ENCODE measurements around the gene FCER1G. TPM values are rescaled to one million over a fixed set of nuclear protein-coding genes. Genes with fewer than 3 reads are reported as not detected.

Gene FCER1G
- total and polyA plus RNA-seq, 2 of the 4 experiments (the other 2 are of a cell fraction): 0.44 TPM; not detected in 1

DNA sequence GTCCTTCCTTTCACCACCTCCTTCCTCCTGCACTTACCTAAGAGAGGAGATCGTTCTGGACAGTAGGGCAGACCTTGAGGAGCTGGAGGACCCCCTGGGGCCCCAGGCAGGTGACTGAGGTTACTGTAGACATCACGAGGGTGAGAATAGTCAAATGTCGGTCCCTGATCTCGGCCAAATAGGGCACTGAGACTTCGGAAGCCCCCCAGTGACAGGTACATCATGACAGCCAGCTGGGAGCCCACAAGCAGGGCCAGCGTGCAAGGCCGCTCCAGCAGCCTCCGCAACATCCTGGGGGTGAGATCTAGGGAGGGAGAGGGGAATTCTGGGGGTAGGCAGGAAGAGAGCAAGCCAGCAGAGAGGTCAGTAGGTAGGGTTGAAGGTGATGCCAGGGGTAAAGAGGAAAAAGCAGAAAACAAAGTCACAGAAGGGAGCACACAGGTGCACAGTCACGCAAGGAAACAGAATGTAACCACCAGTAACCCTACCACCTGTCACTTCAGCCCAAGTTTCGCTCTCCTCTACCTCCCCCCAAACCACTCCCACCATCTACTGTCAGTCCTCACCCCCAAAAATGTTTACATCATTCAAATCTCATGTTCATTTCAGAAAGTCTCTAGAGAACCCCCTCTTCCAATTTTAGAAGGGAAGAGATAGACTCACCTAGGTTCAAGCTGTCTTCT is 39.2 kb upstream of the FCER1G start:
- H3K56ac ChIP-seq (ENCODE audit: extremely low read depth, insufficient read depth, low read length): no peak overlapping the region
- ATAC-seq (ENCODE audit: low read depth): no peak
- H3K4ac ChIP-seq (ENCODE audit: low read depth, low read length): no peak overlapping the region
- no peak overlapping the region for H4K8ac ChIP-seq (ENCODE audit: low read depth in 2 of 2, low read length in 2 of 2)
- H2BK15ac ChIP-seq (ENCODE audit: low read depth, low read length): no peak overlapping the region
- no peaks in the 10 kb centered on the region for H3K27me3 ChIP-seq (ENCODE audit: control insufficient read depth, insufficient read depth, low read length)
- H3K79me1 ChIP-seq (ENCODE audit: low read depth in 1 of 2, low read length in 2 of 2): peaks cover 14 to 43% of the 10 kb centered on the region in 2 experiments
- H4K91ac ChIP-seq (ENCODE audit: insufficient read depth, low read depth, low read length): no peak overlapping the region
- CTCF ChIA-PET: interaction anchor here (1.9 kb wide), 1 partner anchor 10 kb away, joined by 5 read pairs; the partner anchor contains the start of gene PPOX
- H3K18ac ChIP-seq (ENCODE audit: low read depth, low read length): no peak overlapping the region
- no peak for DNase-seq
- no TSS peak for BruUV-seq (replicated peaks)
- H3K4me3 ChIP-seq (ENCODE audit: insufficient read depth, low read depth, low read length): no peak overlapping the region
- H3K23ac ChIP-seq (ENCODE audit: low read depth, low read length): no peak overlapping the region
- no peaks in the 10 kb centered on the region for H3K9me3 ChIP-seq (ENCODE audit: control insufficient read depth, insufficient read depth, low read length)
- H3K4me1 ChIP-seq (ENCODE audit: control insufficient read depth, insufficient read depth, low read length): peaks cover 17% of the 10 kb centered on the region
- no peak overlapping the region for H2AK5ac ChIP-seq (ENCODE audit: low read depth, low read length)
- in situ Hi-C loops (cut with MboI; ENCODE audit: low sequenced_read_pairs): no loop called here
- H4K20me1 ChIP-seq (ENCODE audit: insufficient read depth, low read length): peaks cover 13% of the 10 kb centered on the region; the same call in 1 of the 2 replicates
- H3K27ac ChIP-seq (ENCODE audit: insufficient read depth, low read length): no peak overlapping the region
- no peak overlapping the region for H2BK5ac ChIP-seq (ENCODE audit: low read depth, low read length, poor library complexity, severe bottlenecking)
- H2BK120ac ChIP-seq (ENCODE audit: low read depth, low read length): no peak overlapping the region
- dilution Hi-C loops (cut with HindIII; ENCODE audit: low sequenced_read_pairs, unreplicated experiment): no loop called here
- H3K9ac ChIP-seq (ENCODE audit: low read depth, low read length): no peak overlapping the region
- POLR2A ChIA-PET (ENCODE audit: unreplicated experiment): no interaction called here
- H2AK9ac ChIP-seq (replicated peaks; ENCODE audit: low read depth, low read length, poor library complexity): no peak overlapping the region
- H3K4me2 ChIP-seq (ENCODE audit: low read depth, low read length): peak overlapping the region; percentile 96; the same call in 1 of the 2 replicates
- peaks cover 33% of the 10 kb centered on the region for H3K36me3 ChIP-seq (ENCODE audit: control insufficient read depth, insufficient read depth, low read length)
- intact Hi-C loops (cut with micrococcal nuclease): no loop called here
- H2BK20ac ChIP-seq (ENCODE audit: low read depth, low read length): no peak overlapping the region
- no peak overlapping the region for H4K5ac ChIP-seq (ENCODE audit: low read depth, low read length)
- no peak overlapping the region for H3K14ac ChIP-seq (replicated peaks; ENCODE audit: low read depth, low read length)
- no peak overlapping the region for H2AFZ ChIP-seq (replicated peaks; ENCODE audit: low read length, poor library complexity)
- WGBS, 2 experiments (ENCODE audit: extremely low coverage in 2 of 2, insufficient read length in 1 of 2): 92% methylated on average over 6 of the region's 10 CpGs; no CpG with 5 or more reads in 1 of the 2 experiments
- H3K9me1 ChIP-seq (ENCODE audit: insufficient read depth, low read length): peaks cover 11% of the 10 kb centered on the region
- TF ChIP-seq MAFK (IDR thresholded peaks at IDR 0.05; ENCODE audit: low read depth, low read length) (no peak), BHLHE40 (IDR thresholded peaks at IDR 0.05; ENCODE audit: low read depth, low read length) (no peak), CEBPB (IDR thresholded peaks at IDR 0.05; ENCODE audit: low read depth, low read length) (no peak), CHD1 (IDR thresholded peaks at IDR 0.05; ENCODE audit: low read depth, low read length) (no peak), RCOR1 (IDR thresholded peaks at IDR 0.05; ENCODE audit: insufficient replicate concordance, low read length) (no peak), MAZ (IDR thresholded peaks at IDR 0.05; ENCODE audit: borderline replicate concordance, low read depth, low read length) (no peak)

Measured in IMR-90 (cell line).